Parathyroid adenoma (tissue), 2 donors: Measurements from ENCODE around the gene BLVRB.
"Not testable (repeated sequence)": the region's sequence is repeated elsewhere in the genome, so short reads cannot be mapped to it uniquely, and the experiment has no call there.

ENCODE experiments used
- H2AFZ ChIP-seq: fragments of 300-600 bp; sonication (generic); one replicate; pipeline ENCODE4 v1.7.0; 2017; ENCODE audit warnings: antibody characterized with exemption, mild to moderate bottlenecking
- H3K27ac ChIP-seq: fragments of 300-600 bp; sonication (generic); one replicate; pipeline ENCODE4 v1.7.0; 2017
- H3K27me3 ChIP-seq: fragments of 300-600 bp; sonication (generic); one replicate; pipeline ENCODE4 v1.7.0; 2017; ENCODE audit warnings: low read length; ENCODE audit not compliant: control insufficient read depth, insufficient read depth
- H3K36me3 ChIP-seq: fragments of 300-600 bp; sonication (generic); one replicate; pipeline ENCODE4 v1.7.0; 2017; ENCODE audit warnings: low read length; ENCODE audit not compliant: control insufficient read depth, insufficient read depth
- H3K4me1 ChIP-seq: fragments of 300-600 bp; sonication (generic); one replicate; pipeline ENCODE4 v1.7.0; 2017; ENCODE audit warnings: control low read depth
- H3K4me2 ChIP-seq: fragments of 300-600 bp; sonication (generic); one replicate; pipeline ENCODE4 v1.7.0; 2017; ENCODE audit warnings: low read length
- H3K4me3 ChIP-seq: fragments of 300-600 bp; sonication (generic); one replicate; pipeline ENCODE4 v1.7.0; 2017; ENCODE audit warnings: low read depth, low read length
- H3K79me2 ChIP-seq: fragments of 300-600 bp; sonication (generic); one replicate; pipeline ENCODE4 v1.7.0; 2017; ENCODE audit warnings: control low read depth
- H3K9ac ChIP-seq: fragments of 300-600 bp; sonication (generic); one replicate; pipeline ENCODE4 v1.7.0; 2017; ENCODE audit warnings: mild to moderate bottlenecking
- H3K9me3 ChIP-seq: fragments of 300-600 bp; sonication (generic); one replicate; pipeline ENCODE4 v1.7.0; 2017; ENCODE audit warnings: low read length; ENCODE audit not compliant: control insufficient read depth
- CTCF ChIP-seq: fragments of 300-600 bp; sonication (generic); IDR thresholded peaks from one replicate; pipeline ENCODE4 v1.7.0; 2017; ENCODE audit warnings: antibody characterized with exemption, mild to moderate bottlenecking
- donor health status: primary hyperparathyroidism.

BLVRB gene

GRCh38 chr19:40465025-40465556 is 454 bp downstream of the BLVRB start:
- no peak for TF ChIP-seq CTCF
- Histone ChIP-seq H3K27ac (peak overlapping the region; percentile 87), H3K27me3 (no peaks in the 10 kb centered on the region), H2AFZ (peak overlapping the region; percentile 95), H3K4me3 (peak overlapping the region; percentile 67), H3K79me2 (no peaks in the 10 kb centered on the region), H3K36me3 (no peaks in the 10 kb centered on the region), H3K4me2 (peak overlapping the region; percentile 74), H3K4me1 (peaks cover 13% of the 10 kb centered on the region), H3K9ac (peak overlapping the region; percentile 50), H3K9me3 (no peaks in the 10 kb centered on the region)

- Histone ChIP-seq H3K4me3 (peak overlapping the region; percentile 67), H2AFZ (peak overlapping the region; percentile 95), H3K36me3 (no peaks in the 10 kb centered on the region), H3K4me2 (peak overlapping the region; percentile 74), H3K4me1 (peaks cover 13% of the 10 kb centered on the region), H3K27me3 (no peaks in the 10 kb centered on the region), H3K9ac (no peak overlapping the region), H3K9me3 (no peaks in the 10 kb centered on the region), H3K79me2 (no peaks in the 10 kb centered on the region), H3K27ac (peak overlapping the region; percentile 87)
- peak; percentile 96 for TF ChIP-seq CTCF
These were observed 1.2 kb downstream of the BLVRB start for GRCh38 chr19:40464059-40465024.

GRCh38 chr19:40463587-40464037 is 1.9 kb downstream of the BLVRB start:
- H3K9ac ChIP-seq, H3K4me2 ChIP-seq, H3K4me3 ChIP-seq, H3K9me3 ChIP-seq, H2AFZ ChIP-seq, H3K36me3 ChIP-seq, H3K27me3 ChIP-seq, H3K27ac ChIP-seq, H3K79me2 ChIP-seq: not testable (repeated sequence)
- H3K4me1 ChIP-seq: peaks cover 13% of the 10 kb centered on the region

- no peak overlapping the region for H2AFZ ChIP-seq
- H3K9me3 ChIP-seq: no peaks in the 10 kb centered on the region
- no peaks in the 10 kb centered on the region for H3K27me3 ChIP-seq
- H3K36me3 ChIP-seq: no peaks in the 10 kb centered on the region
- H3K4me3 ChIP-seq: no peak overlapping the region
- H3K4me2 ChIP-seq: no peak overlapping the region
- H3K79me2 ChIP-seq: no peaks in the 10 kb centered on the region
- TF ChIP-seq CTCF: no peak
- no peak overlapping the region for H3K9ac ChIP-seq
- no peak overlapping the region for H3K27ac ChIP-seq
- peaks cover 13% of the 10 kb centered on the region for H3K4me1 ChIP-seq
These were observed 3.8 kb downstream of the BLVRB start for GRCh38 chr19:40461669-40462221.

- no peaks in the 10 kb centered on the region for H3K27me3 ChIP-seq
- H3K27ac ChIP-seq: no peak overlapping the region
- no peak overlapping the region for H3K4me2 ChIP-seq
- peaks cover 5% of the 10 kb centered on the region for H3K4me1 ChIP-seq
- no peak overlapping the region for H2AFZ ChIP-seq
- no peak overlapping the region for H3K9ac ChIP-seq
- no peak overlapping the region for H3K4me3 ChIP-seq
- H3K9me3 ChIP-seq: no peaks in the 10 kb centered on the region
- H3K36me3 ChIP-seq: no peaks in the 10 kb centered on the region
- no peaks in the 10 kb centered on the region for H3K79me2 ChIP-seq
- TF ChIP-seq CTCF: no peak
These were observed 5.4 kb downstream of the BLVRB start for GRCh38 chr19:40460185-40460584.
